Measurements from ENCODE around the gene CCDC188.

- TF ChIP-seq POLR2AphosphoS5 (IDR thresholded peaks at IDR 0.05; ENCODE audit: borderline replicate concordance, low read depth, low read length) (no peak), EZH2 (IDR thresholded peaks at IDR 0.05) (no peak), FOXP2 (optimal IDR thresholded peaks at IDR 0.05; ENCODE audit: control extremely low read depth, extremely low read length, insufficient read depth) (no peak)
These were observed 14.3 kb downstream of the CCDC188 start for GRCh38 chr22:20136603-20136873.
